Measurements from ENCODE around the gene ZNF260.

GRCh38 chr19:36508325-36508724 lies 19.7 kb downstream of the ZNF260 start:
- TF ChIP-seq POLR2AphosphoS5 (IDR thresholded peaks at IDR 0.05; ENCODE audit: low read depth, low read length) (no peak), TAF1 (IDR thresholded peaks at IDR 0.05; ENCODE audit: borderline replicate concordance, insufficient read depth, low read length) (no peak)

Measured in PFSK-1 (cell line).